Activated CD8-positive, alpha-beta memory T cell treated with anti-CD3 and anti-CD28 coated beads, Interleukin-2, amount 50 U/mL, for 1 hour (primary cell): ENCODE data around the gene TLE2.

Experiments used
- DNase-seq: peaks from one replicate; pipeline ENCODE4 v3.0.0-alpha.2; 2020; ENCODE audit errors: extremely low read depth

Gene TLE2

DNA sequence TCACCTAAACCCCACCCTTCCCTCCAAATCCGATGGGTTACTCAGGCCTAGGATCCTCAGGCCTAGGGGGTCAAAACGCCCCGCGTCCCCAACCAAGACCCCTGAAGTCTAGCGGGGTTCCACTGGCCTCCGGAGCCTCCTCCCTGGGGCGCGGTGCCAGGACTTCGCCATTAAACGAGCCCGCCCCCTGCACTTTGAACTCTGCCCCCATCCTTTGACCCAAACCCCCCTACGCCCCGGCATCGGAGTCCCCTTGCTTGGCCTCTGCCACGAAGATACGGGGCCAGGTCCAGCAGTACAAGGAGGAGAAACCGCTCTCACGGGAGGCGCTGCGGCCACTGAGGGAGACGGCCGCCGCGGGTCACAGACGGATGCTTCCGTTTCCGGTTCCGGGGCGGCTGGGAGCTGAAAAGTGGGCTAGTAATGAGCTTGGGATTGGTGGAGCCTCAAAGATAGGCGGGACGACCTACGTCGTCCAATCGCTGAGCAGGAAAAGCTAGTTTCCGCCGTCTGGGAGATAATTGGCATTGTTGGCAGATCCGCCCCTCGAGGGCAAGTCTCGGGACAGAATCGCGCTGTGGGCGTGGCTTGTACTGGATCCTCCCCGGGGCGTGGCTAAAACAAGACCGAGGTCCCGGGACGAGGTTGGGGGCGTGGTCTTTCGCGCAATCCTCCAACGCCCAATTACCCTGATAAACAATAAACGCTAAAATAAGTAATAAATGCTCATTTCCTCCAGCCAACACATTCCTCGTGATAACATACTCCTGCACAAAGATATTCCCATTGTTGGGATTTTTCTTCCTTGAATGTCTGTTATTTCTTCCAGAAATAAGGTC, 78.6 kb downstream of the TLE2 start:
- peak; percentile 98 for DNase-seq

DNA sequence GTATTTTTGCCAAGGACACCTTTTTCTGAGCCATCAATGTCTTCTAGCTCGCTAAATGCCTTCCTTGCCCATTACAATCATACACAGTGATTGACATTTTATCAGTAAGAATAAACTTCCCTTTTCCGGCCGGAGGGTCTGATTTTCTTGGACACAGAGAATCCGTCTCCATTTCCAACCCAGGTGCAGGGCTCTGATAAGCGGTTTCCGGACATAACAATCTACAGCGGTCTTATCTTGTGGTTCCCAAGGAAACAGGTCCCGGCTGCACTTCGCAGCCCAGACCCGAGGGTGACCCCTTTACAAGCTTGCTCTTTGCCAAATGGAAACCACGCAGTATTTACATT, 79.2 kb downstream of the TLE2 start:
- DNase-seq: no peak
